Stimulated activated CD4-positive, alpha-beta T cell treated with anti-CD3 and anti-CD28 coated beads, Interleukin-15, amount 100 ng/mL, for 1 hour (primary cell): ENCODE data around the gene FOXC1.

Source experiments
- DNase-seq, 2 donors: peaks; one replicate each; pipeline ENCODE4 v3.0.0-alpha.2; 2020; ENCODE audit warnings: low read depth in 1 of 2, low spot score in 1 of 2

Gene FOXC1

DNA sequence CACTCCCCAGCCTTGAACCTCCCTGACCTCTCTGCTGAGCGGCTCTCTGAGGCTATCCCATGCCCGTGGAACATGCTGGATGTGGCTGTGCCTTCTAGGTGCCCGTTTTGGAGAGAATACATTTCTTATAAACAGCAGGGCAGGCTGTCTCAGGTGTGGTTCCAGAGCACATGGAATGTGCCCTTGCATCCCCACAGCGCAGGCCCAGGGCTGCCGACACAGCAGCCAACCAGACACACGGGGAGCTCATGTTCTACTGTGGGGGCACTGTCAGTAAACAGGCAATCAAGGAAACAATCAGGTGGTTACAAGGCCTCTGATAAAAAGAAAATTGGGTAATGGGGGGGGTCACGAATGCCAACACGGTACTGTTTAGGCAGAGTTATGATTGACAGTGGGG, 30.8 kb downstream of the FOXC1 start:
- no peak for DNase-seq

DNA sequence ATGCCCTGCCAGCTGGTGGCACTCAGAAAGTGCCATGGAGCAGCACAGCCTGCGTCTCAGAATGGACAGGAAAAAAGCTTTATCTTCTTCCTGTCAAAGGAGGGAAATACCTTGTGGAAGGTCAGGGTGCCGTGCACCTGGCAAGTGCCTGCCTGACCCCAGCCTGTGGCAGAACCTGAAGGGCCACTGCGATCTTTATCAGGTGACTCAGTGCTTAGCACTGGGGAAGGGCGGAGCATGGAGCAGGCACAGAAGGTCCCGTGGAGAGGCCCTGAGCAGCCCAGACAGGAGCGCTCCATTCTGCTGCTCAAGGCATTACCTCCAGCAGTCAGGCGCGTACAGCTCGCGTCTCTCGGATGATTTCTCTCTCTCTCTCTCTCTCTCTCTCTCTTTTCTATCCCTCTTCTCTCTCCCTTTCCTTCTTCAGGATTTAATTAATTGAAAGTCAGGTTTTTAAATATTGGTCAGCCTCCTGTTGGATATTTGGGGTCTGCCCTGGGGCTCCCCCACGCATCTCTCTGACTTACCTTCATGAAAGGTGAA, 31.7 kb downstream of the FOXC1 start:
- DNase-seq = no peak

DNA sequence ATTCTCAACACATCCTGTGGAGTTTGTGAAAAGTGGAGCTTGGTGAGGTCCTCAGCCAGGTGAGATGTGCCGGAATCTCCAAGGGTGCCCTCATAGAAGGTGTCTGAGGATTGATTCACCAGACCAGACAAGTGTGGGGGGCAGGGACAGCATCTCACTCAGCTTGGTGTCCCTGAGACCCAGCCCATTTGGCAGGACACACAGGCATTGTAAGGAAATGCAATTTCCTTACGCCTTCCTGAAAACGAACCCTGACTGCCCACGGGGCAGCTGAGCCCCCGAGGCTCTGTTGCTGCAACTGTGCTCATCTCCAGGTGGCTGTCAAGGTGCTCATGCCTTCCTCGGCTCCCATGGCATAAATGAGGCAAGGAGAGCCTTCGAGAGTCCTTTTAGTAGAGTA, 33.4 kb downstream of the FOXC1 start:
- no peak for DNase-seq

DNA sequence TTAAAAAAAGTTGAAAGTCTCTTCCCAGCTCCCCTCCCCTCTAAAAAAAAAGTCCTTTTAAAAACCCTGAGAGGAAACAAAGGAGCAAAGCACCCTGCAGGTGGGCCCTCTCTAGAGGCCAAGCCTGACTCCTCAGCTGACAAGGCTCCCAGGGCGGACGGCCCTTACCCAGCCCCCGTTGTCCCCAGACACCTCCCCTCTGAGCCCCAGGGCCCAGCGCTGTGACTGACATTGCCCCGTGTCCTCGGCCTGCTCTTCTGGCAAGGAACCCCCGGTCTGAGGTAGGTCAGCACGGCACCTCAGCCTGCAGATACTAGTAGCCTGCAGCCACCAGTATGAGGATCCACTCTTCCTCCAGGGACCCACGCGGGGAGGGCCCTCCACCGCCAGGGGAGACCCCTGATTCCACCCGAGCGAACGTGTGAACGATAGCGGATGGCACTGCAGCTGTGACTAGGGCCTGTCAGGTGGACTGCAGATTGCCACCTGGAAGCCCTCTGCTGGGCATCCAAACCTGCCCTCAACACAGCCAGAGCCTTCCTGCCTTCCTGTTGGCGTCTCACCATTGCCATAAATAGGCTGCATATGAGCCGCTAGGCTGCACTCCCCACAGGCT, 34.2 kb downstream of the FOXC1 start:
- DNase-seq = no peak

DNA sequence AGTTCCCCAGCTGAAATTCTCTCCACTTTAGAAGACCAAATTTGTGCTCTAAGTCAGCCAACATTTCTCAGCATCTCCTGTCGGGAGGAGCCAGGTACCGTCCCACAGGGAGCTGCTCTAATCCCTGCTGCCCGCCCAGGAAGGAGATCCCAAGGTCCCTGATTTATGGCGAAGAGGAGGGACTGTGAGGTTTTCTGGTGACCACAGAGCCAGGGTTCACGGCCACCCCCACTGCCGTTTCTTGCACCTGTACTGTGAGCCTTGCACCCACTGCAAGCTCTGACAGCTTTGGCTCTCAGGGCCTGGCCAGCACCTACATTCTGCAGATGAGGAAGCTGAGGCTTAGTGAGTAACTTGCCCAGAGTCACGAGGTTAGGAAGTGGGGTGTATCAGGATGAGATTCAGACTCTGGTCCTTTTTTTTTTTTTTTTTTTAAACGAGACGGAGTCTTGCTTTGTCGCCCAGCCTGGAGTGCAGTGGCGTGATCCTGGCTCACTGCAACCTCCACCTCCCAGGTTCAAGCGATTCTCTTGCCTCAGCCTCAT, 34.9 kb downstream of the FOXC1 start:
- no peak for DNase-seq

DNA sequence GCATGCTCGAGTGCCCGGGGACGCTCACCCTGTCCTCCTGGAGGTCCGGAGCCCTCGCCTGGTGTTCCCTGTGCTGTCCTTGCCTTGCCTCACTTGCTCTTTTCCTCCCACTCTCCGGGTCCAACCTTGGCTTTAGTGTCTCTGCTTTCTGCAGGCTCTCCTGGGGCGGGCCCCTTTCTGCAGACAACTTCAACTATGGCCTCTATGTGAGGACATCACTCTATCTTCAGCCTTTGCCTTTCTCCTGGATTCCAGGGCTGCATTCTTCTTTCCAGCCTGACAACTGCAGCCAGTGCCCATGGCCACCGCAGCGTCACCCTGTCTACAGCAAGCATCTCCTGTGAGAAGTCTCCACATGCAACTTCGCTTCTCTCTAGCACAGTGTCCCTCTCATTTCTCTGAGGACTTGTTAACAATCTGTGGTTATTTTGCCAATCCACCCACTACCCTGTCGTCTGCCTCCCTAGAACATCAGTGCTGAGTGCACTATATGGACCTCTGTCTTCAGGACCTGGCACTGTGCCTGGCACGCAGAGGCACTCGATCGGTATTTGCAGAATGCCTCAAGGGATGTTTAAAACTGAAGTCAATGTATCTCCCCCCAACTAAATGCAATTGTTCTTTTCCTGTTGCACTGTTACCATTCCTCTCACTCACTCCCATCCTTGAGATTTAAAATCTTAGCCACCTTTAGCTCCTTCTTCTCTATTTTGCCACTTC, 35.9 kb downstream of the FOXC1 start:
- DNase-seq = no peak

DNA sequence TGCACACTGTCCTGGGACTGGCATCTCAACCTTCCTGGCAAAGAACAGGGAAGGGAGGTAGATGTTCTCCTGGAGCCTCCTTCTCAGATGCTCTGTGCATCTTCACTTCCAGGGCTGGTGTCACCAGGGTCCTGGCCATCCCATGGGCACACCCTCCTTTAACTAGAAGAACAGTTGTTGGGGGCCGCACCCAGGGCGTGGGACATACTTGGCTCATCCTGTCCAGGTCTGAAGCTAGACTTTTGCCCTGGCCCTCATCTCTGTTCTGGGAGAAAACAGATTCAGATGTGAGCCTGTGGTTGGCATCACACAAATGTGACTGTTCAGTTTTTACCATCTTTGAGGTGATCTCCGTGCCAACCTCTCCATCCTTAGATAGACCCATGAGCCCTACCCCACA, 41.6 kb downstream of the FOXC1 start:
- DNase-seq = no peak

DNA sequence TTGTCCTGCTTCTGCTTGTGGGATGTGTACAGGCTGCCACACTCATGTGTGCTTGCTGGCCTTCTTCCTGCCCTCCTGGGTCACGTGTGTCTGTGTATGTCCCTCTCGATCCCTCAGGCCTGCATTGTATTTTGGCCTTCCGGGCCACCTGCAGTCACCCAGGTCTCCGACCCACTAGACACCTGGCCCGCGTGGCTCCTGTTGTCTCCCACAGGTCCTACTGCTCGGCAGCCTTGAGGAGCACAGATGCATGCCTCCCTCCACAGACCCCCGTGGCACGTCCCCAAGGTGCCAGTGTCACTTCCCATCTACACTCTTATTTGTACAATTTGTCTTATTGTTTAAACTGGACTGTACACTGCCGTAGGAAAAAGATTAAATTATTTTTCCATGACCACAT, 43.1 kb downstream of the FOXC1 start:
- no peak for DNase-seq

DNA sequence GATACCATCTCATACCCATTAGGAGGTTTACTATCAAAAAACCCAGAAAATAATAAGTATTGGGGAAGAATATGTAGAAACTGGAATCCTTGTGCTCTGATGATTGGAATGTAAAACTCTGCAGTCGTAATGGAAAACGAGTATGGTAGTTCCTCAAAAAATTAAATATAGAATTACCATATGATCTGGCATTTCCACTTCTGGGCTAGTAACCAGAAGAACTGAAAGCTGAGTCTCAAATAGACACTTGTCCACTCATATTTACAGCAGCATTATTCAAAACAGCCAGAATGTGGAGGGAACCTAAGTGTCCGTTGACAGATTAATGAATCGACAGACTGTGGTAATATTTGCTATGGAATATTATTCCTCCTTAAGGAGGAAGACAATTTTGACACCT, 44.3 kb downstream of the FOXC1 start:
- no peak for DNase-seq

DNA sequence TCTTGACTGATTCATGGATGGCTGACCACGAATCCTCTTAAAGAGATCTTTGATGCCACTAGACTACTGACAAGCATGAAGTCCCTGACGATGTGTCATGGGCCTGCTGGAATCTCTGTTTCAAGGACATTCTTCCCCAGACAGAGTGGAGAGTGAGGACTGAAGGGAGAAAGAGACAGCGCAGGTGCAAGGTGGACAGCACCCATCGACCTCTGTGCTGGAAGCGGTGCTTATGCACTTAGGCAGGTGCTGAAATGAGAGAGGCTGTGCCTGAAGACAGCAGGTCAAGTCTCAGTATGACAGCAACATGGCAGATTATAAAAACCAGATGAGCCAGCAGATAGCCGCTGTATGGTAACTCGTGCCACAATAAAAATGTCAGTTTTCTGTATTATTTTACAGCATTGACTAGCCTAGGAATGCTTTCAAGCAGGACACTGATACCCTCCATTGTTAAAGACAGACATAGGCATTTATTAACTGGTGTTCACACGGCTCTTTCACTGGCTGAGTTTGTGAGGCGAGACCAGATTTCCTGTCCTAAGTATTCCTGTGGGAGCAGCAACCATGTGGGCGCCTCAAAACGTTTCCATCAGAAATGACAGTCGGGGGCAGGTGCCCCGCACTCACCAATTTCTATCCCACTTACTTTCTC, 47.5 kb downstream of the FOXC1 start:
- no peak for DNase-seq

DNA sequence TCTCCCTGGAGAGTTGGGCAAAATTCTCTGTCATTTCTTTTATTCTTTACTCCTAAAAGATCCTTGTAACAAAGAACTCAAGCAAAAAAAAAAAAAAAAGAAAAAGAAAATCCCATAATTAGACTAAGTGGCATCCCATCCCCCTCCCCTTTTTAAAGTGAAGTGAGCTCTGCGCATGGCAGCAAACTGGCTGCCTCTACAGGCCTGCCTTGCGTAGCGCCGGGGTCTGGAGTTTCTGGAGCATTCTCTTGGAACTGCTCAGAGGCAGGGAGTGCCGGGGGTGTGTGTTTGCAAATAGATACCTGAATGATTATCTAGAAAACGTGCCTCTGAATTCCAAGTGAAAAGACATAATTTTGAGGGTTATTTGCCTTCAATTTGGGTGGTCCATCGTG, 48.1 kb downstream of the FOXC1 start:
- DNase-seq = no peak

DNA sequence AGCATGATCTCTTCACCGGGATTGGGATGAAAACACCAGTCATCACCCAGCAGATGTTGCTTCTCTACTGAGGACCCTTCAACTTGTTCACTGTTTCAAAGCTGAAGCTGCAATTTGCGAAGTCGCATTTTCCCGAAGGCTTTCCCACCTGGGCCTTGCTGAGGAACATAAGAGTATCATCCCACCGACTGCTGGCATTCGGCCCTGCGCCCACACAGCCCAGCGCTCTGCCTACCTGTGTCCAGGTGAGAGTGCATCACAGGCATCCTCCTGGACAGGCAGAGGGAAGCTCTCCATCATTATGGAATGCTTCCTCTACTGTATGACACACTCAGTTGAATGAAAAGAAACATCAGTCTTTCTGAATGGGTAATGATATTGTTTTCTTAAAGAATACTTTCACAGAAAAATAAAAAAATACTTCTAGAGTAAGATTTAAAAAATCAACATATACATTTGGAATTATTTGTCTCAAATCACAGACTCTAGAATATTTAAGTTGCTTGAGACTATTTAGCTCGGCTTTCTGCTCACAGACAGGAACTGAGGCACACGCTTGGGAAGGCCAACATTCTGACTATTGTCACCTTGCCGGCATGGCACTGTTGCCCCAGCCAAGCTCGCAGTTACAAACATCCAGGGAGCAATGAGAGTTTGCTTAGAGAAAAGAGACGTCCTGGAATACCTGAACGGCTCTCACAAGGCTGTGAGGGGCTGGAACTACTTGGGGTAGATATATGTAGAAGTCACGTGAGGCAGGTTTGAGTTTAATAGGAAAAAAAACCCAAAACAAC, 48.7 kb downstream of the FOXC1 start:
- no peak for DNase-seq

DNA sequence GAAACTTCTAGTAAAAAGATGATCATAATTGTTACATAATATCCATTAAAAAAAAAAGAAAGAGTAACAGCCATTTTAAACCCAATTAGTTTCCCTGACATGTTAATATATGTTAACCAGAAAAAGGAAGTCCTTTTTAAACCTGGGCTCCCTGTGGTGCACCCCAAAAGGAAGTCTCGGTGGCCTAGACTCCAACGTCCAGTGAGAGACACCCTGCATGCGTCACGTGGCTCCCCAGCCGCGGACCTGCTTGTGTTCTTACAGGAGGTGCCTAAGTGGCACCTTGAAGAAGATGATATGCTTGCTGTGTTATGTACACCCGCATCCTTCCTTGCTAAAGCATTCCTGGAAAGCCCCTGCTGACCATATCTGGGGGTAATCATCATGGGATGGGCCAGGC, 50.1 kb downstream of the FOXC1 start:
- DNase-seq = no peak

DNA sequence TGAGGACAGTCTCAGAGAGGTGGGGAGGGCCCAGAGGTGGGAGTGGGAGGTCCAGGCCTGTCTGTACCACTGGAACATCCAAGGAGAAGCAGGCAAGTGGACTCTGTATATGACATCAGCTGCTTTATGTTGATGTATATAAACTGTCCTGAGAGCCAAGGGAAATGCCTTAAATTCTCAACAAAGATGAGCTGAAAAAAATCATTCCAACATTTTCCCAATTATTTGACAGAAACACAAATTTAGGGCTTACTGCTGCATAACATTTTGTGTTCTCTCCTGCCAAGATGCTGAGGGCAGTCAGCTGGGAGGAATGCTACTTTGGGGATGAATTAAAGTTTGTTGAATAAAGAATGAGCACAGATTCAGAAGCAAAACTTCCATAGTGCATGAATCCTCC, 52.8 kb downstream of the FOXC1 start:
- DNase-seq = no peak
